SK-N-SH (cell line): ENCODE measurements around the gene CNTNAP2. TPM values are rescaled to one million over a fixed set of nuclear protein-coding genes. Genes with fewer than 3 reads are reported as not detected.

Source experiments
- CTCF ChIA-PET: fragments of 300-600, 350-600 bp; formaldehyde crosslinking; extraction: SDS; loops from one replicate; lab custom pipeline; 2021; lab: Yijun Ruan, JAX
- POLR2A ChIA-PET: fragments of 350-600 bp; sonication (Branson Sonifier 250); formaldehyde crosslinking; extraction: SDS; loops from one replicate; lab custom pipeline; 2020; ENCODE audit warnings: antibody characterized with exemption, inconsistent platforms; lab: Yijun Ruan, JAX
- DNase-seq: peaks from one replicate; pipeline ENCODE4 v3.0.0; 2012
- H2AFZ ChIP-seq: fragments of 200-600 bp; sonication (generic); 2 replicates; pipeline ENCODE4 v1.8.1; 2016; ENCODE audit warnings: antibody characterized with exemption, mild to moderate bottlenecking, low read depth
- H3F3A ChIP-seq: fragments of 200-600 bp; sonication (generic); replicated peaks from 2 replicates; pipeline ENCODE3; 2016; ENCODE audit warnings: antibody characterized with exemption, mild to moderate bottlenecking; ENCODE audit not compliant: insufficient read depth
- H3K27ac ChIP-seq, 2 experiments: fragments of 200-500 bp in 1 of 2; fragments of 200-600 bp in 1 of 2; sonication (Bioruptor generic) in 1 of 2; sonication (generic), shearing (Covaris generic) in 1 of 2; 2 replicates each; pipeline versions ENCODE4 v1.5.1 to v1.6.1; 2014 to 2016; ENCODE audit warnings: low read depth in 2 of 2, inconsistent platforms in 1 of 2, low read length in 1 of 2, mild to moderate bottlenecking in 1 of 2, mixed read lengths in 1 of 2
- H3K27me3 ChIP-seq: fragments of 200-600 bp; sonication (generic), shearing (Covaris generic); 2 replicates; pipeline ENCODE4 v1.6.1; 2016; ENCODE audit warnings: mixed run types; ENCODE audit not compliant: insufficient read depth
- H3K36me3 ChIP-seq, 2 experiments: fragments of 200-500 bp in 1 of 2; fragments of 200-600 bp in 1 of 2; sonication (Bioruptor generic) in 1 of 2; sonication (generic) in 1 of 2; replicated peaks in 1 of 2; 2 replicates each; pipeline versions ENCODE3 to v1.5.1; 2014 to 2016; ENCODE audit warnings: low read length in 1 of 2, mild to moderate bottlenecking in 1 of 2; ENCODE audit not compliant: insufficient read depth in 2 of 2, control insufficient read depth in 1 of 2
- H3K4me1 ChIP-seq, 2 experiments: fragments of 200-500 bp in 1 of 2; fragments of 200-600 bp in 1 of 2; sonication (Bioruptor generic) in 1 of 2; sonication (generic), shearing (Covaris generic) in 1 of 2; 2 replicates each; pipeline versions ENCODE4 v1.5.1 to v1.6.1; 2014 to 2016; ENCODE audit warnings: low read depth in 1 of 2, low read length in 1 of 2, mixed run types in 1 of 2; ENCODE audit not compliant: insufficient read depth in 2 of 2, control insufficient read depth in 1 of 2
- H3K4me2 ChIP-seq: fragments of 200-600 bp; sonication (generic), shearing (Covaris generic); 2 replicates; pipeline ENCODE4 v1.6.1; 2017; ENCODE audit warnings: mixed run types
- H3K4me3 ChIP-seq, 2 experiments: fragments of 200-500 bp in 1 of 2; fragments of 200-600 bp in 1 of 2; sonication (Bioruptor generic) in 1 of 2; sonication (generic), shearing (Covaris generic) in 1 of 2; 2 replicates each; pipeline versions ENCODE4 v1.5.1 to v1.8.1; 2014 to 2016; ENCODE audit warnings: low read depth in 2 of 2, inconsistent platforms in 1 of 2, low read length in 1 of 2, mild to moderate bottlenecking in 1 of 2, mixed read lengths in 1 of 2, moderate library complexity in 1 of 2
- H3K79me2 ChIP-seq: fragments of 200-600 bp; sonication (generic); 2 replicates; pipeline ENCODE4 v1.8.1; 2017; ENCODE audit warnings: mild to moderate bottlenecking; ENCODE audit not compliant: insufficient read depth
- H3K9ac ChIP-seq: fragments of 200-600 bp; sonication (generic); 2 replicates; pipeline ENCODE4 v1.6.1; 2017; ENCODE audit warnings: mixed run types
- H3K9me2 ChIP-seq: fragments of 200-600 bp; sonication (generic); 2 replicates; pipeline ENCODE4 v1.6.1; 2017; ENCODE audit warnings: mixed run types
- H3K9me3 ChIP-seq: fragments of 200-600 bp; sonication (generic); 2 replicates; pipeline ENCODE4 v1.6.1; 2017; ENCODE audit warnings: mixed run types, mild to moderate bottlenecking, moderate library complexity
- H4K20me1 ChIP-seq: fragments of 200-600 bp; sonication (generic); 2 replicates; pipeline ENCODE4 v1.6.1; 2017; ENCODE audit warnings: mild to moderate bottlenecking, mixed run types; ENCODE audit not compliant: insufficient read depth
- CHD2 ChIP-seq: fragments of 150-350 bp; IDR thresholded peaks from 2 replicates; pipeline ENCODE4 v1.6.1; 2018; ENCODE audit warnings: low read length; ENCODE audit not compliant: partially characterized antibody
- EP300 ChIP-seq, 2 experiments: IDR thresholded peaks; 2 replicates each; pipeline versions ENCODE4 v1.4.0 to v1.6.1; 2012; ENCODE audit warnings: borderline replicate concordance in 1 of 2, low read depth in 1 of 2, low read length in 1 of 2
- EZH2phosphoT487 ChIP-seq: fragments of 200-600 bp; sonication (generic); IDR thresholded peaks from 2 replicates; pipeline ENCODE4 v1.6.1; 2017; ENCODE audit warnings: low read depth, mixed run types, mild to moderate bottlenecking, antibody characterized with exemption, moderate library complexity, borderline replicate concordance
- FOXJ3 ChIP-seq: sonication (generic); formaldehyde crosslinking; IDR thresholded peaks from 2 replicates; pipeline ENCODE4 v1.5.1; 2020; ENCODE audit warnings: mild to moderate bottlenecking, missing genetic modification reagents
- GABPA ChIP-seq: IDR thresholded peaks from 2 replicates; pipeline ENCODE4 v1.4.0; 2012; ENCODE audit warnings: low read depth, mild to moderate bottlenecking
- GATA2 ChIP-seq: sonication (generic); formaldehyde crosslinking; IDR thresholded peaks from 2 replicates; pipeline ENCODE4 v1.5.0; 2020; ENCODE audit warnings: mild to moderate bottlenecking, missing genetic modification reagents
- JUND ChIP-seq: IDR thresholded peaks from 2 replicates; pipeline ENCODE4 v1.4.0; 2012
- MAX ChIP-seq: IDR thresholded peaks from 2 replicates; pipeline ENCODE4 v1.4.0; 2012; ENCODE audit warnings: low read depth
- MEF2A ChIP-seq: IDR thresholded peaks from 2 replicates; pipeline ENCODE4 v1.4.0; 2012; ENCODE audit warnings: low read depth, borderline replicate concordance
- MXI1 ChIP-seq: IDR thresholded peaks from 2 replicates; pipeline ENCODE4 v1.6.1; 2012; ENCODE audit warnings: mild to moderate bottlenecking, low read depth, low read length, improper control_type of control experiment
- RAD21 ChIP-seq: IDR thresholded peaks from 2 replicates; pipeline ENCODE4 v1.6.1; 2012; ENCODE audit warnings: mild to moderate bottlenecking, low read length
- RCOR1 ChIP-seq: fragments of 150-350 bp; IDR thresholded peaks from 2 replicates; pipeline ENCODE4 v1.6.1; 2017; ENCODE audit warnings: antibody characterized with exemption, low read length
- REST ChIP-seq: IDR thresholded peaks from 2 replicates; pipeline ENCODE4 v1.6.1; 2012; ENCODE audit warnings: mild to moderate bottlenecking, low read depth, low read length, moderate library complexity
- TAF1 ChIP-seq: IDR thresholded peaks from 2 replicates; pipeline ENCODE4 v1.6.1; 2012; ENCODE audit warnings: low read depth, mild to moderate bottlenecking, low read length, moderate library complexity, borderline replicate concordance
- TCF12 ChIP-seq: IDR thresholded peaks from 2 replicates; pipeline ENCODE4 v1.4.0; 2012
- TEAD4 ChIP-seq: IDR thresholded peaks from 2 replicates; pipeline ENCODE4 v1.4.0; 2012; ENCODE audit warnings: mild to moderate bottlenecking, borderline replicate concordance; ENCODE audit not compliant: insufficient read depth
- YY1 ChIP-seq: IDR thresholded peaks from 2 replicates; pipeline ENCODE4 v1.4.0; 2012; ENCODE audit warnings: low read depth, mild to moderate bottlenecking
- ZBTB33 ChIP-seq: IDR thresholded peaks from 2 replicates; pipeline ENCODE4 v1.4.0; 2012; ENCODE audit warnings: low read depth, borderline replicate concordance
- WGBS: methylation state at CpG from one replicate; pipeline ENCODE4 v1.1.6; 2017; ENCODE audit warnings: low lambda C conversion rate; 5-methylcytosine and 5-hydroxymethylcytosine counted together
- polyA plus RNA-seq, 3 experiments: library from polyadenylated mRNA; depleted of rRNA; stranded (reverse); fragments of >200 nt; gene quantifications; 2 replicates each; pipeline ENCODE4 v1.2.3, GENCODE V29; 2012

Gene CNTNAP2
- polyA plus RNA-seq, 1 of the 3 experiments (the other 2 are of a cell fraction), result 3.4 TPM

- Histone ChIP-seq H3K27ac (peak overlapping the region in 1 of 2 experiments; percentile 82; a peak in 2 of 4 replicates), H2AFZ (no peak overlapping the region), H3K4me2 (peak overlapping the region; percentile 27; the same call in 1 of the 2 replicates), H3K4me3 (no peak overlapping the region), H4K20me1 (no peaks in the 10 kb centered on the region), H3K9me3 (0 out of 2 replicates have a peak, but pooled peaks cover 4% of the 10 kb centered on the region), H3K79me2 (no peaks in the 10 kb centered on the region; the same call in 1 of the 2 replicates), H3F3A (no peaks in the 10 kb centered on the region), H3K9ac (no peak overlapping the region), H3K9me2 (no peaks in the 10 kb centered on the region), H3K36me3 (no peaks in the 10 kb centered on the region), H3K4me1 (peaks cover 0 to 16% of the 10 kb centered on the region in 2 experiments; a peak in 2 of 4 replicates), H3K27me3 (no peaks in the 10 kb centered on the region)
- WGBS, result 7% methylated on average over 2 of the region's 2 CpGs
- peak; percentile 79 for DNase-seq
- TF ChIP-seq JUND (no peak), FOXJ3 (CRISPR knock-in tag) (peak; percentile 76; the same call in 1 of the 2 replicates), TEAD4 (no peak), RAD21 (peak; percentile 45), TCF12 (0 out of 2 replicates have a peak, but pooled peaks have one; percentile 17), RCOR1 (peak; percentile 82), EP300 (IDR thresholded peaks at IDR 0.05; ENCODE audit: borderline replicate concordance in 1 of 2, low read depth in 1 of 2, low read length in 1 of 2) (peak in 1 of 2 experiments; percentile 78; a peak in 2 of 4 replicates), MXI1 (peak; percentile 92), CHD2 (peak; percentile 84), GATA2 (peak; percentile 62), GABPA (no peak)
- CTCF ChIA-PET, result no interaction called here
- POLR2A ChIA-PET, result no interaction called here
Observed at GRCh38 chr7:146375170-146375569, 258.6 kb downstream of the CNTNAP2 start.

- H3K9me2 ChIP-seq, result no peaks in the 10 kb centered on the region
- no peak overlapping the region for H3K27ac ChIP-seq
- no peaks in the 10 kb centered on the region for H4K20me1 ChIP-seq
- POLR2A ChIA-PET, result no interaction called here
- H3K79me2 ChIP-seq, result no peaks in the 10 kb centered on the region
- WGBS, result 17% methylated on average over 2 of the region's 2 CpGs
- DNase-seq, result no peak
- TF ChIP-seq MEF2A (no peak), ZBTB33 (no peak), EP300 (IDR thresholded peaks at IDR 0.05; ENCODE audit: borderline replicate concordance in 1 of 2, low read depth in 1 of 2, low read length in 1 of 2) (no peak), YY1 (no peak), EZH2phosphoT487 (no peak), RAD21 (no peak), REST (no peak), MAX (no peak), TAF1 (no peak)
- TF ChIP-seq, all 33 proteins: peak for 0
- no peaks in the 10 kb centered on the region for H3K36me3 ChIP-seq
- CTCF ChIA-PET, result interaction anchor here (1.0 to 1.1 kb wide), 2 partner anchors 9 to 50 kb away, joined by 3 read pairs; no protein-coding TSS in a partner anchor
- H3K4me1 ChIP-seq, result peaks cover 0 to 16% of the 10 kb centered on the region in 2 experiments; a peak in 2 of 4 replicates
- H2AFZ ChIP-seq, result no peak overlapping the region
- H3F3A ChIP-seq, result no peaks in the 10 kb centered on the region
- no peak overlapping the region for H3K4me3 ChIP-seq
- no peak overlapping the region for H3K4me2 ChIP-seq
- 0 out of 2 replicates have a peak, but pooled peaks cover 4% of the 10 kb centered on the region for H3K9me3 ChIP-seq
- H3K27me3 ChIP-seq, result no peaks in the 10 kb centered on the region
- no peak overlapping the region for H3K9ac ChIP-seq
Observed at GRCh38 chr7:146378196-146378595, 261.6 kb downstream of the CNTNAP2 start.
